DOHH2 (cell line): ENCODE results near the gene RRP12.

Source experiments
- H3F3A ChIP-seq: fragments of 200-600 bp; sonication (generic), shearing (Covaris generic); 2 replicates; pipeline ENCODE4 v1.6.0; 2016; ENCODE audit warnings: antibody characterized with exemption, mild to moderate bottlenecking; ENCODE audit not compliant: control insufficient read depth, insufficient read depth
- H3K27ac ChIP-seq: fragments of 200-600 bp; sonication (generic); 2 replicates; pipeline ENCODE4 v1.5.1; 2014; ENCODE audit warnings: low read depth, mild to moderate bottlenecking, low read length, moderate library complexity
- H3K27me3 ChIP-seq: fragments of 200-600 bp; sonication (generic); 2 replicates; pipeline ENCODE4 v1.6.1; 2014; ENCODE audit warnings: mild to moderate bottlenecking, low read length, mixed read lengths; ENCODE audit not compliant: control insufficient read depth
- H3K36me3 ChIP-seq: fragments of 200-600 bp; sonication (generic); 2 replicates; pipeline ENCODE4 v1.6.1; 2014; ENCODE audit warnings: mild to moderate bottlenecking, low read length, moderate library complexity, mixed read lengths; ENCODE audit not compliant: control insufficient read depth
- H3K4me1 ChIP-seq: fragments of 200-600 bp; sonication (generic); 2 replicates; pipeline ENCODE4 v1.6.1; 2014; ENCODE audit warnings: mild to moderate bottlenecking, low read length, mixed read lengths; ENCODE audit not compliant: control insufficient read depth
- H3K4me2 ChIP-seq: fragments of 200-600 bp; sonication (generic); 2 replicates; pipeline ENCODE4 v1.6.0; 2014; ENCODE audit warnings: mild to moderate bottlenecking, low read length, moderate library complexity
- H3K4me3 ChIP-seq: fragments of 200-600 bp; sonication (generic); 2 replicates; pipeline ENCODE4 v1.5.1; 2014; ENCODE audit warnings: mild to moderate bottlenecking, low read length, mixed read lengths
- H3K79me2 ChIP-seq: fragments of 200-600 bp; sonication (generic); 2 replicates; pipeline ENCODE4 v1.6.1; 2014; ENCODE audit warnings: mild to moderate bottlenecking, low read length, mixed read lengths; ENCODE audit not compliant: control insufficient read depth
- H3K9me2 ChIP-seq: fragments of 200-600 bp; sonication (generic); replicated peaks from 2 replicates; pipeline ENCODE4 v1.6.1; 2014; ENCODE audit warnings: mild to moderate bottlenecking, low read length, mixed read lengths; ENCODE audit not compliant: control insufficient read depth
- H3K9me3 ChIP-seq: fragments of 200-600 bp; sonication (generic); 2 replicates; pipeline ENCODE4 v1.6.1; 2014; ENCODE audit warnings: antibody characterized with exemption, low read length, mixed read lengths; ENCODE audit not compliant: control insufficient read depth, insufficient read depth
- H4K20me1 ChIP-seq: fragments of 200-600 bp; sonication (generic); 2 replicates; pipeline ENCODE4 v1.6.0; 2014; ENCODE audit warnings: low read depth, mild to moderate bottlenecking, antibody characterized with exemption, low read length, moderate library complexity; ENCODE audit not compliant: control insufficient read depth, insufficient read depth
- CTCF ChIP-seq: fragments of 200-600 bp; sonication (generic); IDR thresholded peaks from one replicate; pipeline ENCODE4 v1.5.1; 2014; ENCODE audit warnings: antibody characterized with exemption, mild to moderate bottlenecking, low read depth, low read length; ENCODE audit not compliant: poor library complexity, severe bottlenecking
- EZH2phosphoT487 ChIP-seq: fragments of 200-600 bp; sonication (generic); IDR thresholded peaks from 2 replicates; pipeline ENCODE4 v1.6.1; 2017; ENCODE audit warnings: borderline replicate concordance, mild to moderate bottlenecking, antibody characterized with exemption, low read length, moderate library complexity, mixed read lengths

The RRP12 gene

GRCh38 chr10:97320480-97321031 lies 80.6 kb downstream of the RRP12 start:
- no peaks in the 10 kb centered on the region for H4K20me1 ChIP-seq
- H3K79me2 ChIP-seq = peaks cover 4% of the 10 kb centered on the region
- peak overlapping the region; percentile 92 for H3K4me3 ChIP-seq
- H3K27ac ChIP-seq = no peak overlapping the region
- H3F3A ChIP-seq = 0 out of 2 replicates have a peak, but pooled peaks cover 3% of the 10 kb centered on the region
- TF ChIP-seq EZH2phosphoT487 (no peak), CTCF (no peak)
- no peaks in the 10 kb centered on the region for H3K9me2 ChIP-seq
- peaks cover 11% of the 10 kb centered on the region for H3K27me3 ChIP-seq
- H3K36me3 ChIP-seq = no peaks in the 10 kb centered on the region
- peaks cover 22% of the 10 kb centered on the region for H3K4me1 ChIP-seq
- peak overlapping the region; percentile 98 for H3K4me2 ChIP-seq
- no peaks in the 10 kb centered on the region for H3K9me3 ChIP-seq

- no peak overlapping the region for H3K27ac ChIP-seq
- TF ChIP-seq CTCF (peak; percentile 44), EZH2phosphoT487 (no peak)
Measured at GRCh38 chr10:97319671-97320479, 81.3 kb downstream of the RRP12 start.

GRCh38 chr10:97318772-97319651 lies 82.1 kb downstream of the RRP12 start, which contains the start of gene FRAT1:
FRAT1 (plus strand) TSS chr10:97319271; CDS start chr10:97319454, 183 bp downstream.
- H3K79me2 ChIP-seq = peaks cover 4% of the 10 kb centered on the region
- H3K4me3 ChIP-seq = peak within 1 kb of the TSS; percentile 92
- H3K27me3 ChIP-seq = peaks cover 11% of the 10 kb centered on the region
- H4K20me1 ChIP-seq = no peaks in the 10 kb centered on the region
- H3K36me3 ChIP-seq = no peaks in the 10 kb centered on the region
- peak within 1 kb of the TSS; percentile 98 for H3K4me2 ChIP-seq
- peaks cover 22% of the 10 kb centered on the region for H3K4me1 ChIP-seq
- H3K9me3 ChIP-seq = no peaks in the 10 kb centered on the region
- peak within 1 kb of the TSS; percentile 60 for H3K27ac ChIP-seq
- 0 out of 2 replicates have a peak, but pooled peaks cover 3% of the 10 kb centered on the region for H3F3A ChIP-seq
- TF ChIP-seq EZH2phosphoT487 (no peak), CTCF (no peak)
- H3K9me2 ChIP-seq = no peaks in the 10 kb centered on the region

More at GRCh38 chr10:97319671-97320479, 81.3 kb downstream of the RRP12 start:
- Histone ChIP-seq H3K4me2 (peak overlapping the region; percentile 98), H3K4me1 (peaks cover 22% of the 10 kb centered on the region), H3K36me3 (no peaks in the 10 kb centered on the region), H3K4me3 (peak overlapping the region; percentile 92), H3F3A (0 out of 2 replicates have a peak, but pooled peaks cover 3% of the 10 kb centered on the region), H3K9me3 (no peaks in the 10 kb centered on the region), H3K79me2 (peaks cover 4% of the 10 kb centered on the region), H3K27me3 (peaks cover 11% of the 10 kb centered on the region), H4K20me1 (no peaks in the 10 kb centered on the region), H3K9me2 (no peaks in the 10 kb centered on the region)
